GM19452 (cell line): ENCODE data around the gene DGKG.

Source experiments
- ATAC-seq: cut with Tn5 transposase; IDR thresholded peaks from one replicate; pipeline ENCODE4 v1.9.1; 2021; ENCODE audit not compliant: unreplicated experiment

The DGKG gene

DNA sequence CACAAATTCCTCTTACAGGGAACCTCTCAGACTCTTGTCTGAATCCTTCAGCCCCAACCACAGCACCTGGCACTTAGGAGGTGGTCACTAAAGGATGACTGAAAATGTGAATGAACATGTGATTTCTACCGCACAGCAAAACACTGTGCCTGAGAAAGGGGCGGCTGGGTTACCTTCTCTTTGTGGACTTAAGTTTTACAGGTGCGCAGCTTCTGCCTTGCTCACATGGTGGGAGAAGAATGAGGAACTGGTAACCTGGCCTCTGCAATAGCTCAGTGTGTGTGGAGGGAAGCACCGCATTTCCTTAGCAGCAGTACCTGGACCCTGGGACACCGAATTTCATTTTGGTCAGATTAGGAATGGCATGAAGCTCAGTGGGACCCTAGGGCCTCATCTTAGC lies 243.3 kb downstream of the DGKG start:
- ATAC-seq = no peak

DNA sequence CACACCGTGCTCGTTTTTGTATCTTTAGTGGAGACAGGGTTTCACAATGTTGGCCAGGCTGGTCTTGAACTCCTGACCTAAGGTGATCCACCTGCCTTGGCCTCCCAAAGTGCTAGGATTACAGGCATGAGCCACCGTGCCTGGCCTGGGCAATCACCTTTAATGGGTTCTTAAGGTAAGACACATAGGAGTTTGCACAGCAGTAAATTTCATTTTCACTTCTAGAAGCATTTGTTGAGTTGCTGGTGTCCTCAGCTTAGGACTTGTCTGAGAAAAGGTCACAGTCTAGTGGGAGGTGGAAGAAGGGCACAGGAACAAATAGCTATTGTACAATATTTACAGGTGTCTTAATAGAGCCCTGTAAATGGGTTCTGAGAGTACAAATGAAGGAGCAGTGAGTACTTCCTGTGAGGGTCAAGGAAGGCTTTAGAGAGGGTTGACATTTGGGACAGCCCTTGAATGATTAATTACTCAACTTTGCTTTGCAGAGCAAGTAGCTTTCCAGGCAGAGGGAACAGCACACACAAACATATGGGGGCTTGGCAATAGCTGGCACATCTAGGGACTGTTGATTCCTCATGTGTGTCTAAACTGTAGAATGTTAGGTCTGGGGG lies 244.4 kb downstream of the DGKG start:
- ATAC-seq = no peak

DNA sequence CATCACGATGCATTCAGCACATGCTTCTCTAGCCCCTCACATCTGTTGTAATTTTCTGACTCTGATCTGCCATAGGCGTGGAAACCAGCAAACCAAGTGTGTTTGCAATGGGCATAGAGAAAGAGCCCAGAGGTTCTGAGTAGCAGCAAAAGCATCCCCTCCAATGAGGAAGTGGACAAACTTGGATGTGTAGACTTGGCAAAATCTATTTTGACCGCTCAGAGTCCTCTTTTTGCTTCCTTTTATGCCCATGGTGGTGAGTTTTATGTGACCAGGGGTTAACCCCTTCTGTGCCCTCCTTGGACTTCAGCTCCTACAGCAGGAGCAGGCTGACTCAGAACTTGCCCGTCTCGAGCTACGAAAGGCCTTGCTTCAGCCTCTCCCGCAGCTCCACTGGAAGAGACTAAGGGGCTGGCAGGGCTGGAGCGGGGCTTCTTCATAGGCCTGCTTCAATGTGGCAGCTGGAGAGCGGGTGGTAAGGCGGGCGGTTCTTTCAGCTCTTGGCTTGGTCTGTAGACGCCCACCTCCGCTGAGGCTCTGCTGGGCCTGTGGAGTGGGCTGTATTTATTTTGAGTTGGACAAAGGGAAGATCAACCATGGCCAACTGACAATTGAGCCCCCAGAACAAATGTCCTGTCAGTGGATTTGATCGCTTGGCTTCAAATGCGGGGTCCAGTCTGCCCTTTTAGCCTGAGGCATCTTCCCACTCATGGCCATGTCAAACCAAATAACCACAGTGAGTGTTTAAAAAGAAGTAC lies 246.6 kb downstream of the DGKG start:
- ATAC-seq = no peak

DNA sequence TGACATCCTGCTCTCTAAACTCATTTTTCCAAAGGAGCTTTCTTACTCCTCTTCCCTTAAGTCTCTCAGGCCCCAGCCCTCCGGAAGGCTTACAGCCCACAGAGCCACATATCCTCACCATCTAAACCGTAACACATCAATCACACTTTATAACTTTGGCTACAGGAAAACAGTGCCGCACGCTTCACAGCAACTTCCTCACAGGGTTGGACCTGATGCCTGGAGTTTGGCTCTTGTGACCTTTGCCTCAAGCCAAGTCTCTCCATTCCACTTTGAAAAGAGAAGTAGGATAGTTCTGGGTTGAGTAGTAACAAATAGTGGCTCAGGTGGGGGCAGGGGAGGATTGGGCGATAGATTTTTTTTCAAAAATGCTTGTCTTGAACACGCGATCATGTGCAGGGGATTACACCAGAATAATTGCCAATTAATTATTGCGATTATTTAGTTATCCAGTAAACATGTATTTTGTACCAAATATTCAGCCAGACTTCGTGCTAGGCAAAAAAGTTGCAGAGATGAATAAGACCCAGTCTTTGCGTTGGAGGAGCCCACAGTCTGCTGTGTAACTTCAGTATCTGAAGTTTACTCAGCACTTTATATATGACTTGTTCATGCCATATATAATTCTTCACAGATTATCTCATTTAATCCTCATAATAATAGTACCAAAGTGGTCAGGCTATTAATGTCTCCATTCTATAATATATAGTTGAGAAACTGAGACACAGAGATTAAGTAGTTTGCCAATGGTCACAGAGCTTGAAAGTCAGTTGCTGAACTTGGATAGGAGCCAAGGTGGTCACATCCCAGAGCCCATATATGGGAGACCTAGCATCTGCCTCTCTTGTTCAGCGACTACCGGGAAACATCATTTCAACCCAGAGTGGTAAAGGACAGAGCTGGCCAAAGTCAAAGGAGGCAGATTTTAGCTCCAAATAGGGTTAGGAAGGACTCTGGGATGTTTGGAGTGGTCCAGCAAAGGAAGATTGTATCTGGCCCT lies 250.8 kb downstream of the DGKG start:
- ATAC-seq = no peak

DNA sequence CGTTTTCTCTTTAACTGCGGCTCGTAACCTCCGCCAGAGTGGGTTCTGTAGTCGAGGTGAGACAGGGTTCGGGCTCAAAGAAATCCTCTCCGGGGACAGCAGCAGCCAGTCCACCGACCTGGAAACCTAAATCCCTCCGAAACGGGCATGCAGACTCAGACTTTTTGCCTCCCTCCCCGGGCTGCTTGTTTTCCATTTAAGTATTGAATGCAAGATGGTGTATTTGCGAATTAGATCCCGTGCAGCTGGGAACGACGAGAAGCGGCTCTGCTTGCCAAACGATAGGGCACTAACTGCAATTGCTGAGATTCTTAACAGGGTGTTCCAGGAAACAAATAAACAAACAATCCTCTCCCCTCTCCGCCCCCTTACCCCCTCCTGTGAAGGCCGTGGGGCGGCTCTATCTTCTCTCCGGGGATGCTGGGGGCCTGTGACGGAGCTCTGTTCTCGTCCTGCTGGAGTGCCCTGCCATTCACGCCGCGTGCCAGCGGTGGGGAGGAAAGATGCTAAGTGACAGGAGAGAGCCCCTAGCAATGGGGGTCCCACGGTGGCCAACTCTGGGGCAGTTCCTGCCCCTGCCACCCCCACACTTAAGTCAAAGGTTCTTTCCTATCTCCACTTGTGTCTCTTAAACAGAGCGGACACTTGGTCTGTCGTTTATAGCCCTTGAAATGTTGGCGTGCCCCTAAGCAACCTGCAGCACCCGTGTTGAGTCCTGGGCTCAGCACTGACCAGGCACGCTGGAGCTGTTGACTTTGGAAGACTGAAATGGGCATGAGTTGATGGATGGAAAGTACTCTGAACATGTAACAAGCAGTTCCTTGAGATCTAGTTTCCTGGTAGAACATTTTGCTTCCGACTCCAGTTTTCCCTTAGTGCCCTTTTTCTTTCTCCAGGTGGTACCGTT lies 251.9 kb downstream of the DGKG start:
- ATAC-seq = no peak

DNA sequence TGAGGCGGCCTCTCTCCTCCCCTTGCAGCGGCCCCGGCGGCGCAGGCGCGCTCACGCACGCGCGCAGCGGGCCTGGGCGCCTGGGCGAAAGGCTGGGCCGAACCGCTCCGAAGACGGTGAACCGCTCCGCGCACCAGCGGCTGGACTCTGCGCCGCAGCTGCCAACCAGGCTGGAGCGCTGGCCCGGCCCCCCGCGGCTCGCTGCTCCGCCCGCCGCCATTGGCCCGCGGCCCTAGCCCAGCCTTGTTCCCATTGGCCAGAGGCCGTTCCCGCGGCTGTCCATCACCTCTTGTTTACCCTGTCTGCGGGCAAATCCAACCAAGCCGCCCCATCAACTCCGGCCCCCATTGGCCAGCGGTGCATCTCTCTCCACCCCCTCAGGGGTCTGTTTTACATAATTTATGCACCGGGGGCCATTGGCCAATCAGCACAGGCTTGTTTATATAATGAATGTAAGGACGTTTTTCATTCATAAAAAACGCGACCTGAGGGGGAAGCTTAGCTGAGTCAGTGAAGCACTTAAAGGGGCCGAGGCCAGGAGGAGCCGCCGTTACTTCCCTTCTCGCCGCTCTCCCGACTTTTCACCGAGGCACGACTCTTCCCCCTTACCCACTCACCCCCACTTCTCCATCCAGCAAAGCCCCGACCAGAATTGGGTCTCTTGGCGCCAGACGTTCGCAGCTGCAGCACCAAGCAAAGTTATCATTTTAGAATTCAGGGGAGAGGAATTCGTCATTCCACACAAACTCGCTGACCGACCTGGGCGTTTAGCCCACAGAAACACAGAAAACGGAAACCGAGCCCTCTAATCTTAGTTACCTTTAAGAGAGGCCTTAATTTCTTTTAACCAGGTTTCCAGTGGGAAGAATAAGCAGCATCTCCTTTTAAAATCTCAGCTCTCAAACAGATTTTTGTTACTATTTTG lies 252.8 kb downstream of the DGKG start, which contains the start of gene ETV5:
Gene ETV5 (minus strand): TSS at position 149 of the 925 bp plus-strand sequence. CDS start 3,221 bp downstream, outside the sequence.
- peak; percentile 96 for ATAC-seq

DNA sequence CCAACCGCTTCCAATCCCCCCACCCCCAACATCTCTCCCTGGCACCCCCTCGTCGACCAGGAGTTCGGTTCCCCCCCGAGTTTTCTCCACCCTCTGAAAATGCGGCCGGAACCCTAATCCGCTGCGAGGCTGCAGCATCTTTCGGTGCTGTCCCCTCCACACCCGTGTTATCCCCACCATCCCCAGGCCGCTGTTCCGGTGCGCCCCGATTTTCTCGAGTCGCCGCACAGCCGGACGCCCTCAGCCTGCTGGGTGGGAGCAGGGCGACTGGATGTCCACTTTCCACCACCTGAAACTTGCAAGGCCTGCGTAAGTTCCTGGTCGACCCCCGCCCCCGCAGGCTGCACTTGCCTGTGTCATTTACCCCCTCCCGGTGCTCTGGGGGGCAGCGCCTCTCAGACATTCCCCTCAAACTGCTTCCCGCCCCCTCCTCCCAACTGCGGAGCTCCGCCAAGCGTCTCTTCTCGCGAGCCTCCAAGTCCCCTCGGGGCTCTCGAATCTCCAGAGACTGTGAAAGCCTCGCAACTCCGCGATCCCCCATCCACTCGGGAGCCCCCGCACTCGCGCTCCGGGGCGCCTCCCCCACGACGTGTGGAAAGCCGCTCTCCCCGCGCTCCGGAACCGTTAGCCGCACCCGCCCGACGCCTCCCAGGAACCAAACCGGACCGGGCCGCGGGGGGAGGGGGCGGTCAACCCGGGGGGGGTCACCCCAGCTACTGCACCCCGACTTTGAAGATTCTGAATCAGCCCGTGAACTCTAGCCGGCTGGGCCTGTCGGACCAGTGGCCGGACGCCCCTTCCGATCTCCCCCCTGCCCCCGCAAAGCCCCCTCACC lies 253.7 kb downstream of the DGKG start:
- no peak for ATAC-seq

DNA sequence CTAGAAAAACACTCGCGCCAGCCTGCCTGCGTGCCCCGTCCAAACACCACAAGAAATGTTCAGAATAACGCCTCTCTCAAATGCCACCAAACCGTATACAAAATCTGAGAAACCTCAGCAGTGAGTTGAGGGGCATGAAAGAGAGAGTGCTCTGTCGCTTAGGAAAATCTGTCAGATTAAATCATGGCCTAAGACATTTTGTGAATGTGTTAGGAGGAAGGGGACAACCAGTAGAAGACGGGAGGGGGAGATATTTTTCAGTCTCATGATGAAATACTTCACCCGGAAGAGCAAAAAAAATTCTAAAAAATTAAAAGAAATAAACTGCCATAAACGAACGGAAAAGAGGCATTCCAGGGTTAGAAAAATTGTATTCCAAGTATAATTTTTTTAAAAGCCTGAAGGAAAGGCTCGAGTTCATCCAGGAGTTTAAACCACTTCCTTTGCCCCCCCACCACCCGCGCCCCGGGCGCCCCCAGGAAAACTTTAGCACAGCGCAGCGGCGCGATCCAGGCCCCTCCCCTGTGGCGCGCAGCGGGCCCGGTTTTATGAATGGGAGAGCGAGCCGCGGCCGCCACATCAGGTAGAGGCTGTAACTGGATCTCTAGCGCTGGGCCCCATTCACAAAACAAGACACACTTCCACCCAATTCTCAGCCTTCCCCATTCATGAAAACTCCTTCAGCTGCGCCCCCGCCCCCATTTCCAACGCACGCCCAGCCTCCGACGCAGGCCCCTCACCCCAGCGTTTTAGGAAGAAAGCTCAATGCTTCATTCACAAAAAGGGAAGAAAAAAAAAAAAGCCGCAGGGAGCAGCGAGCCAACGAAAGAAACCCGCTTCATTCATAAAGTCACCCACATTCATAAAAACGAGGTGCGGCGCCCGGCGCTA lies 254.6 kb downstream of the DGKG start:
- no peak for ATAC-seq

DNA sequence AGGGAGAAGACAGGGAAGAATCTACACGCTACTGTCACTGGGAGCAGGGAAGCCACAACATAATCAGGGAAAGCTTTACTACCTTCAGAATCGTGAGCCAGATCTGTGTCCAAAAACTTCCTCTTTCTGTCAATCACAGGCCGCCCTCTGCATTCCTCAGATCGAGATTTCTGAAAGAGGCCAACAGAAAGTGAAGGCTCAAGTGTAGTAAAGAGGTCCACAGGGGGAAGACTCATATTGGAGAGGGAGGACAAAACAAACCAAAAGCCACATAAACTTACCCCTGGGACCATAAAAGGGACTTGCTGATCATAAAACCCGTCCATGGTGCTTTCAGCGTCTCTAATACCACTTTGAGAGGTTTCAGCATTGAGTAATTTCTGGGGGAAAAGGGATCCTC lies 256.5 kb downstream of the DGKG start:
- no peak for ATAC-seq

DNA sequence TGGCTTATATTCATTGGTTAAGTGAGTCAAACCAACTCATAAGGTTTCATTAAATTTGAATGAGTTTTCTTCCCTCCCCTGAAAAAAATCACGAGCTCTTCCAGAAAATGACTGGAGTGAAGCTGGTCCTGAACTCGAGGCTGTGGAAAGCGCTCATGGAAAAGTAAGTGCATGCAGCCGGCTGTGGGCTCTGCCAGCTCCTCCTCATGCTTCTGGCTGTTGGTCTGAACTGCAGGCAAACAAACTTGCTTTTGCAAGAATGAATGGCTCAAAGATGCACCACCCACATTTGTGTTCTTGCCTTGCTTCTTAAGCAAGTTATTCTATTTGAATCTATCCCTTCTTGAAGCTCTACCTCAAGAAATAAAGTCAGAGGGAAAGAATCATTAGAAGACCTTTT lies 259.3 kb downstream of the DGKG start:
- ATAC-seq = no peak

DNA sequence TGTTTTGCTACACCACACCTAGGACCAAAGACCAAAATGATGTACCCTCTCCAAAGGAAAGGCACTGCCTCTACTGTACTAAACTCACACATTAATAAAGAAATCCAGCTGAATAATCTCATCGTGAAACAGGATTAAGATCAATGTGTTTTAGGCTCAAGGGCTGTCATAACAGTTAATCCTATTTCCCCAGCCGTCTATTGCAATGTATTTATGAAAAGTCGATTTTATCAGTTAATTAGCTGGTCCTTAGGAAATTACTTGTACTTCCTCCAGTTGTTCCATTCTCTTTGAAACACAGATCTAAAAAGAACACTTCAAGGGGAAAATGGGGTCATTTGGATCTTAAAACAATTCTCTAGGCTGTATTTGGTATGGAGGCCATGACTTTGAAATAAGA lies 261.6 kb downstream of the DGKG start:
- ATAC-seq = no peak

DNA sequence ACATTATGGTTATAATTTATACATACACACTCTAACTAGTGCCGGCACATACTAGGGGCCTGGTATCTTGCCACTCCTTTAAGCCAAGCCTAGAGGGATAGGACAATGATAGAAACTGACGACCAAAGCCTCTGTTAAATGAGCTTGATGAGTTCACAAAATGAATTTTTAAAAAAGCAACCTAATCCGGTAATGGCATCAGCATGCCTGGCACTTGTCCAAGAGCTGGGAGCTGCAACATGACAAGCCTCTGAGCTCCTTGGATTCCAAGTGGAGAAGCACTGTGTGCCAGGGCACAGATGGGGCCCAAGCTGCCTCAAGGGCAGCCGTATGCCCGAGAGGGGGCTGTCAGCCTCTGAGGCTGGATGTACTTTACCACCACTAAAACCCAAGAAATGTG lies 262.9 kb downstream of the DGKG start:
- no peak for ATAC-seq

DNA sequence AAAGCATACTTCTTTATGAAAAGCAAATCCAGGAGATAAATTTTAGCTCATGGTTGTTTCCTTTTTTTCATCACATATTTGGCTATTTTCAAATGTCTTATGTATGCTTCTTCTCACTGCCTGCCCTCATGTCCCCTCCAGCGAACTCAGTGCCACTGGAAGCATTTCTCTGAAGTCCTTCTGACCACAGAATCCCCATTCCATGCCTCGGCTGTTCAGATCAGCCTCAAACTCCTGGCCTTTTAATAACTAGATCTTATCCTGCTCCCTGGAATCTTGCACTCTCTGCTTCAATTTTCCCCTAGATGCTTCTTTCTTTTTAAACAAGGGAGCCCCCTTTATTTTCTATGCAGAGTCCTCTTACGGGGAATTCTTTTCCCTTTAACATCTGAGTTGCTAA lies 263.3 kb downstream of the DGKG start:
- no peak for ATAC-seq

DNA sequence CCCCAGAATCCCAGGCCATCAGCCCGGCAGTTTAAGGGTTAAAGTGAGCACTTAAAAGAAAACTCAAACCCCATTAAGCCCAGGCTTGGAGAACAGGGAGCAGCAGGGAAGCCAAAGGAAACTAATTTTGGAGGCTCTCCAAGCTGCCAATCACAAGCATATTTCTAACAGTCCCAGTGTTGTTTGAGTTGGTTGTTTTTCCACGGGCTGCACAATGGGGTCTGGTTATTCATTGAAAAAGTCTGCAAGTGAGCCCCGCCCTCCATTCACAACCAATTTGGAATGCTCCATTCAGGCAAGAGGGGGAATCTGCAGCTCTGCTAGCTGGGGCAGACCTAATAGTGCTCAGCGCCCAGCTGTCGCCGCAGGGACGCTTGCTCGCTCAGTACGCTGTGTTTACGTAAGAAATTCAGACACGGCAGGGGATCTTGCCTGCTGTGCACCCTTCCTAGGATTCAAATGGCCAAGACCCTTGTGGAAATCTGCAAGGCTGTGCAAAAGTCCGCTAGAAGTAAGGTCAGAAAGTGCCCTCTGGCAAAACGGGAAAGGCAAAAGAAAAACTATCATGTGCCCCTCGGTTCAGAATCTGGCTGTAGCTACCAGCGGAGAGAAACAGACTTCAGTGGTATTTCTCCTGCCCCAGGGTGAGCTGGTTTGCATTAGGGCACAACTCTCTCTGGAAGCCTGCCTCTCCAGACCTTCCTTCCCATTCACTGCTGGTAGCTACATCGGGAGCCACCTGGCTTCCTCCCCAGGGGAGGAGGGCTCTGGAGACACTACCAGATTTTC lies 264.2 kb downstream of the DGKG start:
- no peak for ATAC-seq

DNA sequence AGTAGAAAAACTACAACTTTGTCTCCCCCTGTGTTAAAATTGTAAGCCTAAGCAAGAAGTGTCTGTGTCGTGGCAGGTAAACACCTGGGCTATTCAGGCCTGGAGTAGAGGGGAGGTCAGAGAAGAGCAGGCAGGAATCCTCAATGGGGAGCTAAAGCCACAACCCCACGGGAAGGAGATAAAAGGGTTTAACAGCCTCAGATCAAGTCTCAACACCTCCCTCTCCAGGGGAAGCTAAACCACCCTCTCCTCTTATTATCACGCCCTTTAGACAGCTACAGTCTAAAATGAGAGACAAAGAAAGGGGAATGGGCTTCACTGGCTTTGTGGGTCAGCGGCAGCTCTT lies 264.7 kb downstream of the DGKG start:
- ATAC-seq = no peak
